Measurements from ENCODE around the gene BRF1. TPM values are rescaled to one million over a fixed set of nuclear protein-coding genes. Genes with fewer than 3 reads are reported as not detected.

The BRF1 gene
- total RNA-seq, 4 donors from 2014 or later: 25.2 to 35.6 (median 30.9) TPM

DNA sequence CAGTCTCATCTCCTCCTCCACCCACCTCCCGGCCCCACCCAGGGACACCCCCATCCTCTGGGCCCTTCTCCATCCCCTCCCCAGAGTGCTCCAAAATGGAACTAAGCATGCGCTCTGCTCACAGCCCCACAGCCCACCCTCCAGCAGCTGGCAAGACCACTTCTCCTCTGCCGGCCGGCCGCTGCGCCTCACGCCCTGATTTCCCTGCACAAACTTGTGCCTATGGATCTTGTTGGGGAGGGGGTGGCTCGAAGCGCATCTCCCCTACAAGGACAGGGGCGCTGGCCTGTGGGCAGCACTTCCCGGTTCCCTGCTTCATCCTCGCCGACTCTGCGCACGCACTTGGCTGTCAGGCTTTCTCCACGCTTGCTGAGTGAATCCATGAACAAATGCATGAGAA is 100.2 kb downstream of the BRF1 start:
- Histone ChIP-seq H3K27me3 (peaks cover 66% of the 10 kb centered on the region), H3K4me1 (peaks cover 0 to 79% (median 33%) of the 10 kb centered on the region in 3 donors), H3K4me3 (no peak overlapping the region), H3K36me3 (no peaks in the 10 kb centered on the region), H3K27ac (no peak overlapping the region), H3K9me3 (no peaks in the 10 kb centered on the region)
- WGBS, 2 donors (ENCODE audit: low coverage in 1 of 2): 56 to 69% methylated on average over 3 to 6 of the region's 16 CpGs
- TF ChIP-seq POLR2A (IDR thresholded peaks at IDR 0.05): no peak
- no peak for TF ChIP-seq POLR2AphosphoS5 (IDR thresholded peaks at IDR 0.05)
- ATAC-seq: no peak

DNA sequence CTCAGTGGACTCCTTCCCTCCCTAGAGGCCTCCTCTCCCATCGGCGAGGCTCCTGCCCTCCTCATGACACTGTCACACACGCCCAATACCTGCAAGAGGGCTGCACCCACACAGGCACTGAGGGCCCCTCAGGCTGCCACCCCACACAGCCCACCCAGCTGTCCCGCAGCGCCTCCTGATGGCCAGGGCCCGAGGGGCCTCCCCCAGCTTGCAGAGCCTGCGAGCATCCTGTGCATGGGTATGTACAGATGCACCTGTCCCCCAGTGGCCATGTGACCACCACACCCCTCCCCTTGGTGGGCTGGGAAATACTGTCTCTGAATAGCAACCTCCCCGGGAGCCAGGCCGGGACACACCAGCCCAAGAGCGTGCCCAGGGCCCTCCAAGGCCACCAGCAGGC is 100.7 kb downstream of the BRF1 start:
- ATAC-seq: no peak
- 85 to 86% methylated on average over 2 to 4 of the region's 10 CpGs for WGBS, 2 donors (ENCODE audit: low coverage in 1 of 2)
- no peak for TF ChIP-seq EP300 (IDR thresholded peaks at IDR 0.05)
- TF ChIP-seq POLR2A (IDR thresholded peaks at IDR 0.05): no peak
- TF ChIP-seq, protein P1, sequence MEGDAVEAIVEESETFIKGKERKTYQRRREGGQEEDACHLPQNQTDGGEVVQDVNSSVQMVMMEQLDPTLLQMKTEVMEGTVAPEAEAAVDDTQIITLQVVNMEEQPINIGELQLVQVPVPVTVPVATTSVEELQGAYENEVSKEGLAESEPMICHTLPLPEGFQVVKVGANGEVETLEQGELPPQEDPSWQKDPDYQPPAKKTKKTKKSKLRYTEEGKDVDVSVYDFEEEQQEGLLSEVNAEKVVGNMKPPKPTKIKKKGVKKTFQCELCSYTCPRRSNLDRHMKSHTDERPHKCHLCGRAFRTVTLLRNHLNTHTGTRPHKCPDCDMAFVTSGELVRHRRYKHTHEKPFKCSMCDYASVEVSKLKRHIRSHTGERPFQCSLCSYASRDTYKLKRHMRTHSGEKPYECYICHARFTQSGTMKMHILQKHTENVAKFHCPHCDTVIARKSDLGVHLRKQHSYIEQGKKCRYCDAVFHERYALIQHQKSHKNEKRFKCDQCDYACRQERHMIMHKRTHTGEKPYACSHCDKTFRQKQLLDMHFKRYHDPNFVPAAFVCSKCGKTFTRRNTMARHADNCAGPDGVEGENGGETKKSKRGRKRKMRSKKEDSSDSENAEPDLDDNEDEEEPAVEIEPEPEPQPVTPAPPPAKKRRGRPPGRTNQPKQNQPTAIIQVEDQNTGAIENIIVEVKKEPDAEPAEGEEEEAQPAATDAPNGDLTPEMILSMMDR (IDR thresholded peaks at IDR 0.05): no peak
- Histone ChIP-seq H3K9me3 (no peaks in the 10 kb centered on the region), H3K4me1 (peaks cover 0 to 79% (median 34%) of the 10 kb centered on the region in 3 donors), H3K27me3 (peaks cover 72% of the 10 kb centered on the region), H3K36me3 (no peaks in the 10 kb centered on the region), H3K4me3 (no peak overlapping the region), H3K27ac (no peak overlapping the region)

DNA sequence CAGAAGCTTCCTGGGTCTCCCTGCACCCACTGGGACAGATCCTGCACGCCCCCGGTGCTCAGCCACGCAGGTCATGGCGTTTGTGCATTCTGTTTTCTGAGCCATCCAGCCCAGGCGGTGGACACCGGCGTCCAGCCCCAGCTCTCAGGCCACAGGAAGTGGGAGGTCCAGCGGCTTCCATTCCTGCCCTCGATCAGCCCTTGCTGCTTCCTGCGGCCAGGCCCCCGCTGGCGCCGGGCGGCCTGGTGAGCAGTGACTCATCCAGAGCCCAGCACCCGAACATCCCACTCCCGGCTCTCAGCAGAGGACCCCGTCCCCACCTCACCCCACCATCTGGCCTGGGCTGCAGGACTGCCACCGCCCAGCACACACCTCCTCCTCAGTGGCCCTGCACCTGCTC is 101.7 kb downstream of the BRF1 start:
- no CpG with 5 or more reads among the region's 18 CpGs for WGBS, 2 donors (ENCODE audit: low coverage in 1 of 2)
- no peak for ATAC-seq
- TF ChIP-seq POLR2AphosphoS5 (IDR thresholded peaks at IDR 0.05) (no peak), EP300 (IDR thresholded peaks at IDR 0.05) (no peak), POLR2A (IDR thresholded peaks at IDR 0.05) (no peak)
- TF ChIP-seq, protein P1 (IDR thresholded peaks at IDR 0.05): no peak
- H3K4me3 ChIP-seq: no peak overlapping the region
- peaks cover 0 to 79% (median 27%) of the 10 kb centered on the region in 3 donors for H3K4me1 ChIP-seq
- peaks cover 81% of the 10 kb centered on the region for H3K27me3 ChIP-seq
- H3K27ac ChIP-seq: peak overlapping the region in 3 of 4 donors; percentile 39 to 62 (median 47)
- H3K9me3 ChIP-seq: no peaks in the 10 kb centered on the region
- no peaks in the 10 kb centered on the region for H3K36me3 ChIP-seq

DNA sequence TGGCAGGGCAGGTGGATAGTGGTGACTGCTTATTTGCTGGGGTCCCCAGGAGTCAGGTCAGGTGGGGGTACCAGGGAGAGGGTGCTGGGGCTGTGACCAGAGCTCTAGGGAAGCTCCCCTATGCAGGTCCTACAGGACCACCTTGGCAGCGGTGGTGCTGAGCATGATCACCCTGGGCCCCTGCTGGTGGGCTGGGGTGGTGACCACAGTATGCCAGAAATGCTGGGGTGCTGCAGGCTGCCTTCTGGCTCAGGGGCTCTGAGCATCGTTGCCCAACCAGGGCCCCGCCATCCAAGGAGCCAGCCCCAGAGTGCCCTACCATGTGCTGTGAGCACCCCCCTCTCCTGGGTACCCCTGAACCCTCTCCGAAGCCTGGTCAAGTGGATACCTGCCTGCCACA is 102.2 kb downstream of the BRF1 start:
- Histone ChIP-seq H3K4me3 (no peak overlapping the region), H3K27me3 (peaks cover 86% of the 10 kb centered on the region), H3K4me1 (peaks cover 0 to 79% (median 28%) of the 10 kb centered on the region in 3 donors), H3K27ac (peak overlapping the region in 3 of 4 donors; percentile 39 to 62 (median 47)), H3K9me3 (no peaks in the 10 kb centered on the region), H3K36me3 (no peaks in the 10 kb centered on the region)
- TF ChIP-seq EP300 (IDR thresholded peaks at IDR 0.05) (no peak), POLR2A (IDR thresholded peaks at IDR 0.05) (no peak), POLR2AphosphoS5 (IDR thresholded peaks at IDR 0.05) (no peak)
- no peak for ATAC-seq
- no CpG with 5 or more reads among the region's 4 CpGs for WGBS, 2 donors (ENCODE audit: low coverage in 1 of 2)

DNA sequence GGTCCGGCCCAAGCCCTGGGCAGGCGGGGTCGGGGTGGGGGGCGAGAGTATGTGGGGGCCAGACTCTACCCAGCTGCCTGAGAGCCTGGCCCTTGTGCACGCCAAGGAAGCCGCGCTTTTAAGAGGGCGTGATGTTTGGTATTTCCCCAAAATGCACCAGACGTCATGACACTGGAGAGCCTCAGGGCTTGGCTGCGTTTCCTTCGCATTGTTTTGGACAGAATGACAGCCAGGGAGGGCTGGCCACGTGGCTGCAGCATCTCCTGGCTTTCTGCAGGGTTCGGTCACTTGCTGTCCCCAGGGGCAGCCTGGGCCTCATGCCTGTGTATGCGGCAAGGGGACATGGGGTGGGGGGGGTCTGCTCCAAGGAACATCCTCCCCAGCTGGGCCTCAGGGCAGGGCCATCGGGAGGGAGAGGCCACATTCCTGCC is 103.6 kb downstream of the BRF1 start:
- no CpG with 5 or more reads among the region's 15 CpGs for whole genome bisulfite sequencing, 2 donors (ENCODE audit: low coverage in 1 of 2)
- Histone ChIP-seq H3K4me1 (peaks cover 0 to 75% (median 26%) of the 10 kb centered on the region in 3 donors), H3K4me3 (peak overlapping the region in 1 of 2 donors; percentile 30), H3K36me3 (no peaks in the 10 kb centered on the region), H3K9me3 (no peaks in the 10 kb centered on the region), H3K27ac (peak overlapping the region in 3 of 4 donors; percentile 62 to 69 (median 68)), H3K27me3 (peaks cover 100% of the 10 kb centered on the region)
- ATAC-seq: peak; percentile 23
- TF ChIP-seq POLR2AphosphoS5 (IDR thresholded peaks at IDR 0.05): no peak
- no peak for TF ChIP-seq EP300 (IDR thresholded peaks at IDR 0.05)
- TF ChIP-seq, protein P1 (IDR thresholded peaks at IDR 0.05): no peak
- TF ChIP-seq POLR2A (IDR thresholded peaks at IDR 0.05): no peak

DNA sequence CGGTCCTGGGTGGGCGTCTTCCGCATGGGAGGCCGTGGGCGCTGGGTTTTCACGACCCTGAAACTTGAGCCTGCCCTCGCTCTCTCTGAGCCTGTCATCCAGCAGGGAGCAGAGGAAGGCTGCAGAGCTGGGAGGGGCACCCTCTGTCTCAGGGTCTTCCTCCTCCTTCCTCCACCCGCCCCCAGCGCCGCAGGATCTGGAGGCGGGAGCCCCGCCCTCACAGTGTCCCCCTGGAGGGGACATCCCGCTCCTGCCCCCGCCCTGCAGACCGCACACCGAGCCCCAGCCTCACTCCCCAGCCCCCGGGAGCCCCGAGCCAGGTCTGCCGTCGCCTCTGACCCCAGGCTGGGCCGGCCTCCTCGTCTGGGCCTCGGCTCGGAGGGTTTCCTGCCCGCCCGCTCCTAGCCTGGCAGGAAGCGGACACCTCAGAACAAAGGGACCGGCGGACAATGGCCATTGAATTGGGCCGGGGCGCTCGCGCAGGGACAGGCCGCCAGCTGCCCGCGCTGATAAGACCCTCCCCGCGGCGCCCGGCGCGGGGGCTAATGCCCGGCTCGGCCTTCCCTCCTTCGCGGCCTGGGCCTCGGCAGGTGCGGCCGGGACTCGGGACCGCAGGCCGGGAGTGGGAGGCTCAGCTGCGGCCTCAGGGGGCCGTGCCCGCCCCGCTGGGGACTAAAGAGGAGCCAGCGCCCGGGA is 104.4 kb downstream of the BRF1 start:
- H3K9me3 ChIP-seq: no peaks in the 10 kb centered on the region
- H3K27me3 ChIP-seq: peaks cover 100% of the 10 kb centered on the region
- H3K36me3 ChIP-seq: no peaks in the 10 kb centered on the region
- WGBS, 2 donors (ENCODE audit: low coverage in 1 of 2): 55% methylated on average over 2 of the region's 58 CpGs; no CpG with 5 or more reads in 1 of the 2 donors
- H3K4me1 ChIP-seq: peaks cover 0 to 67% (median 21%) of the 10 kb centered on the region in 3 donors
- TF ChIP-seq, protein P1 (IDR thresholded peaks at IDR 0.05): no peak
- TF ChIP-seq POLR2AphosphoS5 (IDR thresholded peaks at IDR 0.05): no peak
- no peak for TF ChIP-seq EP300 (IDR thresholded peaks at IDR 0.05)
- no peak for TF ChIP-seq POLR2A (IDR thresholded peaks at IDR 0.05)
- H3K4me3 ChIP-seq: peak overlapping the region in 1 of 2 donors; percentile 30
- H3K27ac ChIP-seq: peak overlapping the region in 3 of 4 donors; percentile 51 to 69 (median 68)
- peak; percentile 26 for ATAC-seq
